Measurements from ENCODE around the gene EFCAB5.
A peak's percentile ranks its signal among the peaks of the same experiment; 100 is the strongest.
"Not testable (repeated sequence)": the region's sequence is repeated elsewhere in the genome, so short reads cannot be mapped to it uniquely, and the experiment has no call there.

EFCAB5 gene

GRCh38 chr17:30093463-30094147 lies 152.2 kb downstream of the EFCAB5 start:
- peak in 2 of 3 donors; percentile 14 to 80 for DNase-seq (ENCODE audit: low read depth in 2 of 3, low spot score in 1 of 3)

- DNase-seq (ENCODE audit: low read depth in 2 of 3, low spot score in 1 of 3): peak in 1 of 3 donors; percentile 16
Observed at GRCh38 chr17:30095507-30096244, 154.2 kb downstream of the EFCAB5 start.

GRCh38 chr17:30101686-30102390 lies 160.4 kb downstream of the EFCAB5 start:
- no peak for DNase-seq (ENCODE audit: low read depth in 2 of 3, low spot score in 1 of 3)

GRCh38 chr17:30103921-30104320 lies 162.5 kb downstream of the EFCAB5 start:
- no peak for DNase-seq (ENCODE audit: low read depth in 2 of 3, low spot score in 1 of 3)

- DNase-seq (ENCODE audit: low read depth in 2 of 3, low spot score in 1 of 3): peak; percentile 54 to 72 (median 60)
Observed at GRCh38 chr17:30104575-30105339, 163.3 kb downstream of the EFCAB5 start.

- no peak for DNase-seq (ENCODE audit: low read depth in 2 of 3, low spot score in 1 of 3)
Observed at GRCh38 chr17:30112794-30113193, 171.4 kb downstream of the EFCAB5 start.

GRCh38 chr17:30113213-30113612 lies 171.8 kb downstream of the EFCAB5 start:
- DNase-seq (ENCODE audit: low read depth in 2 of 3, low spot score in 1 of 3): no peak

GRCh38 chr17:30116345-30116660 lies 174.9 kb downstream of the EFCAB5 start:
- DNase-seq (ENCODE audit: low read depth in 2 of 3, low spot score in 1 of 3): no peak

- DNase-seq (ENCODE audit: low read depth in 2 of 3, low spot score in 1 of 3): peak; percentile 92 to 94 (median 94)
Observed at GRCh38 chr17:30116661-30117551, 175.5 kb downstream of the EFCAB5 start, which contains the start of gene NSRP1. NSRP1 (plus strand) TSS chr17:30116816; CDS start chr17:30116844, 28 bp downstream.

- DNase-seq (ENCODE audit: low read depth in 2 of 3, low spot score in 1 of 3): no peak
Observed at GRCh38 chr17:30117675-30118081, 176.2 kb downstream of the EFCAB5 start.

- DNase-seq (ENCODE audit: low read depth in 2 of 3, low spot score in 1 of 3): not testable (repeated sequence)
Observed at GRCh38 chr17:30118635-30119034, 177.2 kb downstream of the EFCAB5 start.

- DNase-seq (ENCODE audit: low read depth in 2 of 3, low spot score in 1 of 3): no peak
Observed at GRCh38 chr17:30124273-30124796, 182.9 kb downstream of the EFCAB5 start.

- no peak for DNase-seq (ENCODE audit: low read depth in 2 of 3, low spot score in 1 of 3)
Observed at GRCh38 chr17:30130121-30130520, 188.7 kb downstream of the EFCAB5 start.

GRCh38 chr17:30132615-30133014 lies 191.2 kb downstream of the EFCAB5 start:
- DNase-seq (ENCODE audit: low read depth in 2 of 3, low spot score in 1 of 3): no peak

GRCh38 chr17:30133197-30133596 lies 191.8 kb downstream of the EFCAB5 start:
- no peak for DNase-seq (ENCODE audit: low read depth in 2 of 3, low spot score in 1 of 3)

- DNase-seq (ENCODE audit: low read depth in 2 of 3, low spot score in 1 of 3): no peak
Observed at GRCh38 chr17:30134551-30134950, 193.1 kb downstream of the EFCAB5 start.

GRCh38 chr17:30137158-30137557 lies 195.7 kb downstream of the EFCAB5 start:
- DNase-seq (ENCODE audit: low read depth in 2 of 3, low spot score in 1 of 3): no peak

- DNase-seq (ENCODE audit: low read depth in 2 of 3, low spot score in 1 of 3): not testable (repeated sequence)
Observed at GRCh38 chr17:30147860-30148259, 206.4 kb downstream of the EFCAB5 start.

- DNase-seq (ENCODE audit: low read depth in 2 of 3, low spot score in 1 of 3): no peak
Observed at GRCh38 chr17:30148376-30148775, 206.9 kb downstream of the EFCAB5 start.

GRCh38 chr17:30151471-30151870 lies 210.0 kb downstream of the EFCAB5 start:
- DNase-seq (ENCODE audit: low read depth in 2 of 3, low spot score in 1 of 3): no peak

Data from stimulated activated CD4-positive, alpha-beta T cell treated with anti-CD3 and anti-CD28 coated beads, Interleukin-12 subunit alpha, Interleukin-12 subunit beta, amount 100 ng/mL, for 48 hours (primary cell).